CD1c-positive myeloid dendritic cell (primary cell): ENCODE results near the gene HASPIN.
A peak's percentile ranks its signal among the peaks of the same experiment; 100 is the strongest.

Source experiments
- DNase-seq: peaks from one replicate; pipeline ENCODE4 v3.0.0-alpha.2; 2016; ENCODE audit errors: extremely low spot score

HASPIN gene

DNA sequence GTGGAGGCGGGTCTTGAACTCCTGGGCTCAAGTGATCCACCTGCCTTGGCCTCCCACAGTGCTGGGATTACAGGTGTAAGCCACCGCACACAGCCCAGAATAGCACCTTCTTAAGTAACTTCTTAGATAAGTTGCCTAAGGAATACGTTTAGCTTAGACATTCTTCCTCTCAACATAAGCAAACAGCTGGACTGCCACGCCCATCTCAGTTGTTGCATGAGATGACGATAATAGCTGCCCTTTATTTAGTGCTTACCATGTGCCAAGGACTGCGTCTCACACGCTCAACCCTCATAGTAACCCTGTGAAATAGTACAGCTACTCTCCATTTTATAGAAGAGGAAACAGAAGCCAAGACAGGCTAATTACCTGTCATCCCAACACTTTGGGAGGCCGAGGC lies 11.8 kb downstream of the HASPIN start:
- no peak for DNase-seq

GRCh38 chr17:3738562-3739295 lies 15.0 kb downstream of the HASPIN start:
- DNase-seq: peak; percentile 53

GRCh38 chr17:3739422-3740124 lies 15.9 kb downstream of the HASPIN start:
- no peak for DNase-seq

DNA sequence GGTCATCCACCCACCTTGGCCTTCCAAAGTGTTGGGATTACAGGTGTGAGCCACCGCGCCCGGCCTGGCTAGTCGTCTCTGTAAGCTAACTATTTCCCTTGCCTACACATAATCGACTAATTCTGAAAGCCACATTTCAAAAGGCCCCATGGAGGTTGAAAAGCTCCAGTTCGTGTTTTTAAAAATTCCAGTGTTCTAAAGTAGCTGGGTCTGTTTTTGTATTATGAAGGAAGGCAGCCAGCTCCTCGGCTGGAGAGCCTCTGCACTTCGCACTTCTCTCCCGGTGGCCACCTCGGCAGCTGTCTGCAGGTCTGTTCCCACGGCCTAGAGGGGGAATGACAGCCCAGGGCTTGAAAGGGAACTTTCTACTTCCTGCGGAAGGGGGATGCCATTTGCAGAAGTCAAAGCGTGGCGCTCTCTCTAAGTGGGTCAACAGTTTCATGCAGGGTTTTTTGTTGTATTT lies 16.9 kb downstream of the HASPIN start:
- DNase-seq: peak; percentile 91

DNA sequence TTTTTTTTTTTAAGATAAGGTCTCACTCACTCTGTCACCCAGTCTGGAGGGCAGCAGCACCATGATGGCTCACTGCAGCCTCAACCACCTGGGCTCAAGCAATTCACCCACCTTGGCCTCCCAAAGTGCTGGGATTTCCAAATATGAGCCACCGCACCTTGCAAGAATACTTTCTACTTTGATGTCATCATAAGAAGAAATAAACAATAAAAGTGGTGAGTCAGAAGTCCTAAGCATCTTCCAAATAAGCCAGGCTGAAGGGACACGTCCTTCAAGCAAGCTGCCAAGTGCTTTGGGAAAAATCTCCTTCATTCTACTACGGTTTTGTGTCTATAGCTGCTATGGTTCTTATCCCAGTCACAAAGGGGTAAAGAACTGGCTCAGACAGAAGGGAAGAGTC lies 20.3 kb downstream of the HASPIN start:
- no peak for DNase-seq

GRCh38 chr17:3745071-3745470 lies 21.4 kb downstream of the HASPIN start:
- no peak for DNase-seq

DNA sequence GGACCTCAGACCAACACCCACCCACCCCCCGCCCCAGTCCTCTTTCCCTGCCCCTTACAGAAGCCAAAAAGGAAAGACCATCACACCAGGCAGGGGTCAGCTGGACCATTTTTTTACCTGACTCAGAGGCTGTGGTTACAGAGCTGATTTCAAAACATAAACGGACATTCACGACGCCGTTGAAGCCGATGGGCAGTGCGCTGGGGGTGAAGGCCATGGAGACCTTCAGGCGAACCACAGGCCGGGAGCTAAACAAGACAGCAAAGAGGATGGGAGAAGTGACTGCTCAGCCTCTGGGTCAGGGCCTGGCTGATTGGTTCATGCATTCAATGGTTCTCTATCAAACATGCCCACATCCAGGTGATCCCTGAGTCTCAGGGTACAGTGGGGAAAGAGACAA lies 24.1 kb downstream of the HASPIN start:
- no peak for DNase-seq

- DNase-seq: no peak
Observed at GRCh38 chr17:3748576-3748975, 24.9 kb downstream of the HASPIN start.

GRCh38 chr17:3750296-3750695 lies 26.6 kb downstream of the HASPIN start:
- DNase-seq: no peak

DNA sequence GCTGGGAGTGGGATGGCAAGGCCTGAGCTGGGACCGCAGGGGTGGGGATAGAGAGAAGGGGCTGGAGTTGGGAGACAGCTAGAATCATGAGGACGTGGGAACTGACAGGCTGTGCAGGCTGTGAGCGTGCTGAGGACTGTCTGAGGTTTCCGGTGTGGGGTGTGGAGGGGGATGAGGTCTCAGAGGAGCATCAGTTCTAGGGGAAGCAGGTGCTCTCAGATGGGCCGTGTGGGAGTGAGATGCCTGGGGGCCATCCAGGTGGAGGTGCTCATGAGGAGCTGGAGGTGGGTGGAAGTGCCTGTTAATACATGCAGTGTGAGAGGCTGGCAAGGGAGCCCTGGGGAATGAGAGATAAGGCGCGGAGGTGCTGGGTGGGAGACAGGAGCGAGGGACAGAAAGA lies 27.2 kb downstream of the HASPIN start:
- DNase-seq: no peak

DNA sequence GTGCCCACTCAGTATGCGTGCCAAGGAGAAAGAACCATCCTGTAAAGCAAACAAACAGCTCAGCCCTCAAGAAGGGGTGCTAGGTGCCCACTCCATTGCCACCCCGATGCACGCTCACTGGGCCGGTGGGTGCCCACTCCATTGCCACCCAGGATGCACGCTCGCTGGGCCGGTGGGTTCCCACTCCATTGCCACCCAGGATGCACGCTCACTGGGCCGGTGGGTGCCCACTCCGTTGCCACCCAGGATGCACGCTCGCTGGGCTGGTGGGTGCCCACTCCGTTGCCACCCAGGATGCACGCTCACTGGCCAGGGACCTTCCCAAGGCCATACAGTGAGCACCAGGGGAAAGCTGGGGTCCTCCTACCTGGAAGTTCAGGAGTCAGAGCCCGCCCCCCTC lies 28.1 kb downstream of the HASPIN start:
- DNase-seq: no peak

- no peak for DNase-seq
Observed at GRCh38 chr17:3753624-3754023, 29.9 kb downstream of the HASPIN start.

DNA sequence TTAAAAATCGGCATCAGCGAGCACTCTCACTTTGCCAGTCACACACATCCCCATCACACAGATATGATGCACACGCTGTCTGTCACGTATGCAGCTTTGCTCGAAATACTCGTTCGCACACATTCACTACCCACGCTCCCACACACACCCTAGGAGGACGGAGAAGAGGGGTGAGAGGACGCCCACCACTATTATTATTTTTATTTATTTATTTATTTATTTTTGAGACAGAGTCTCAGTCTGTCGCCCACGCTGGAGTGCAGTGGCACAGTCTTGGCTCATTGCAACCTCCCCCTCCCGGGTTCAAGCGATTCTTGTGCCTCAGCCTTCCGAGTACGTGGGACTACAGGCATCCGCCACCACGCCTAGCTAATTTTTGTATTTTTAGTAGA lies 30.4 kb downstream of the HASPIN start:
- DNase-seq: no peak

DNA sequence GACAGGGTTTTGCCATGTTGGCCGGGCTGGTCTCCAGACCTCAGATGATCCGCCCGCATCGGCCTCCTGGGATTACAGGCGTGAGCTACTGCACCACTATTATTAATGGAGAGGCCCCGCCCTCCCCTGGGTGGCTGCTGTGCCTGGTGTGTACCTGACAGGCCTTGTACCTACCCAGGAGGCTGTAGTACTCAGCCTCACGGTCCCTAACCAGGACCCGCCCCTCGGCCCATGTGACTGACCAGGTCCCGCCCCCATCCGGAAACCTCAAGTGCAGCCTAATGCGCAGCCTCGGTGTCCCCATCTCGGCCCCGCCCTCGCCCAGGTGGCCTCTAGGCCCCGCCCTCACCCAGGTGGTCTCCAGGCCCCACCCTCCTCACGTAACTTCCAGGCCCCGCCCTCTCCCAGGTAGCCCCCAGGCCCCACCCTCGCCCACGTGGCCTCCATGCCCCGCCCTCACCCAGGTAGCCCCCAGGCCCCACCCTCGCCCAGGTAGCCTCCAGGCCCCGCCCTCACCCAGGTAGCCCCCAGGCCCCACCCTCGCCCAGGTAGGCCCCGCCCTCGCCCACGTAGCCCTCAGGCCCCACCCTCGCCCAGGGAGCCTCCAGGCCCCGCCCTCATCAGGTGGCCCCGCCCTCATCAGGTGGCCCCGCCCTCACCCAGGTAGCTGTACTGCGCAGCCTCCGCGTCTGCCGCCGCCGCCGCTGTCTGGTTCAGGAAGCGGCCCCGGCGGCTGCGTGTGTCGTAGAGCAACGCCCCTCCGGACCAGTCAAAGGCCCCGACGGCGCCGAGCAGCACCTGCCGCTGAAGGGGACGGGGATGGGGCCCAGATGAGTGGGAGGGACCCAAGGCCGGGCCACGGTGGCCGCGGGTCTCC lies 31.0 kb downstream of the HASPIN start:
- DNase-seq: peak; percentile 65

- DNase-seq: no peak
Observed at GRCh38 chr17:3755335-3756030, 31.8 kb downstream of the HASPIN start.

- DNase-seq: no peak
Observed at GRCh38 chr17:3759597-3760216, 36.0 kb downstream of the HASPIN start.

DNA sequence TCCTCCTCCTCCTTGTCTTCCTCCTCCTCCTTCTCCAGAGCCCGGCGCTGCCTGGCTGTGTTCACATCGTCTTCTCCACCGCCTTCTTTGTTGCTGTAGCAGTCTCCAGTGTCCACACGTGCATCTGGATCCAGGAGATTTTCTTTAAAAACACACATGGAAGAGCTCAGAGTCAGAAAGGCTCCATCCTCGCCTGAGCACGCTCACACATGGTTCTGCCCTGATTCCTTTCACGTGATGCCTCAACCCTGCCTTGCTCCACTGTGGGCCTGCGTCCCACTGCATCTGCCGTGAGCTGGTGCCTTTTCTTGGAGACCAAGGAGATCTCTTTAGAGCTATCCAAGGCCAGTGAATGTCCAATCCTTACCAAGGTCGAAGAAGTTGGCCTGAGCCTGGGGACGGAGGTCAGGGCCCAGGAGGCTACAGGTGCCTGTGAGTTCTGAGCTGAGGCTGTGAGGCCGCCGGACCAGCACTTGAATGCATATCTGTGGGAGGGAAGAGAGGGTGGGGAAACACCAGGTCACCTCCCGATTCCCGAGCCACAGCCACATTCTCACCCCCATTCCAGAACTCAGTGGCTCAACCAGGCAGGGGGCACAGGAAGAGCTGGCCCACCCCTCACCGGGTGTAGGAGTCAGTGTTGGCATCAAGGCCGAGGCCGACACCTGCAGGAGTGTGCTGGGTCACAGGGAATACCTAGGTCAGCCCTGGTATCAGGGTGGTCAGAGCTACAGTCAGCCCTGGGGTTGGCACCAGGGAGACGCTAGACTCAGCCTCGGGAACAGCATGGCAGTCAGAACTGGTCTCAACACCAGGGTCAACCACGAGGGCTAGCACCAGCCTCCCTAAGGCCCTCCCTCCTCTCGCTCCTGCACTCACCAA lies 37.6 kb downstream of the HASPIN start:
- DNase-seq: no peak

GRCh38 chr17:3761918-3762380 lies 38.2 kb downstream of the HASPIN start:
- DNase-seq: no peak

DNA sequence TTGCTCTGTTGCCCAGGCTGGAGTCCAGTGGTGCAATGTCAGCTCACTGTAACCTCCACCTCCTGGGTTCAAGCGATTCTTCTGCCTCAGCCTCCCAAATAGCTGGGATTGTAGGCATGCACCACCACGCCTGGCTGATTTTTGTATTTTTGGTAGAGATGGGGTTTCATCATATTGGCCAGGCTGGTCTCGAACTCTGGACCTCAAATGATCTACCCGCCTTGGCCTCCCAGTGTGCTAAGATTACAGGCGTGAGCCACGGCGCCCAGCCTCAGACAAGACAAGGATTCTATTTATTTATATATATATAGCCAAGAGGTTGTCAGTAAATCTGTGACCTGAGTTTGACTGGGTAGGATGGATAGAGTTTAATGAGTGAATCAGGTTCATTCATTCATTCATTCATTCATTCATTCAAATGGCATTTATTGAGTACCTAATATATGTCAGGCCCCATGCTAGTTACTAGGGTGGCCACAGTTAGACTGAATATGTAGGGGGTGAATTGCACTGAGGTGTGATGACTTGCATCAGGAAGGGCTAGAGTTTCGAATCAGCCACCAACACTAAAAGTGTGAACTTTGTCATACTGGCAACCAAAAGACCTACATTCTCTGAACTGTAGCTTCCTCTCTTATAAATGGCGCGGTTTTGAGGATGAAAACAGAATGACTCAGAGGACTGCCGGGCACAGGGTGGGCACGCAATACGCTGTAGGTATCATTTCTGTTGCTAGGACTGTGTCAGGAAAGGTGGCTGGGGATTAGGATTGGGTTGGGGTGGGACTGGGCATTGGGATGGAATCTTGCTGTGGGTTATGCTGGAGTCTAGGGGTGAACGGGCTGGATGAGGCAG lies 39.4 kb downstream of the HASPIN start:
- DNase-seq: peak; percentile 86
